HCT116 (cell line): ENCODE results near the gene MRPL41. TPM values are rescaled to one million over a fixed set of nuclear protein-coding genes. Genes with fewer than 3 reads are reported as not detected.

Source experiments
- ATAC-seq: fragments of 200-7000 bp; cut with Tn5 transposase; 2 replicates; pipeline ENCODE4 v1.9.1; 2020; ENCODE audit warnings: mild to moderate bottlenecking, moderate library complexity
- BruUV-seq: library from RNA; stranded (reverse); fragments of 400-500 nt; replicated peaks from 2 replicates; lab custom pipeline; 2021; lab: Mats Ljungman, UMichigan
- CTCF ChIA-PET: fragments of 300-600 bp; sonication (Branson Sonifier 250); formaldehyde crosslinking; loops from one replicate; lab custom pipeline; 2021; ENCODE audit warnings: antibody characterized with exemption; lab: Charles Lee
- POLR2A ChIA-PET: fragments of 300-600, 350-600 bp; sonication (Branson Sonifier 250); formaldehyde crosslinking; loops from one replicate; lab custom pipeline; 2021; ENCODE audit warnings: antibody characterized with exemption; lab: Charles Lee
- RAD21 ChIA-PET, 2 experiments: fragments of 300-600 bp; sonication (Branson Sonifier 250); formaldehyde crosslinking; loops; one replicate each; lab custom pipeline; 2023; ENCODE audit warnings: low total read pairs in 2 of 2; ENCODE audit not compliant: uncharacterized antibody in 2 of 2, unreplicated experiment in 2 of 2, low non-redundant PET in 1 of 2; lab: Charles Lee
- DNase-seq: peaks from one replicate; pipeline ENCODE4 v3.0.0-alpha.2; 2010; ENCODE audit warnings: low read depth, low spot score
- H2AFZ ChIP-seq: fragments of 200-600 bp; shearing (Covaris generic), sonication (generic); 2 replicates; pipeline ENCODE4 v1.6.1; 2017; ENCODE audit warnings: low read depth, mixed run types, mixed read lengths, antibody characterized with exemption, low read length; ENCODE audit not compliant: poor library complexity, severe bottlenecking
- H3K27ac ChIP-seq: 2 replicates; pipeline ENCODE4 v1.5.1; 2012; ENCODE audit warnings: low read depth, low read length
- H3K27me3 ChIP-seq: fragments of 200-600 bp; sonication (generic); 2 replicates; pipeline ENCODE4 v1.6.1; 2016; ENCODE audit warnings: mixed run types, low read length, mixed read lengths; ENCODE audit not compliant: insufficient read depth
- H3K36me3 ChIP-seq, 2 experiments: fragments of 200-500 bp in 1 of 2; fragments of 200-600 bp in 1 of 2; sonication (Bioruptor generic) in 1 of 2; sonication (generic) in 1 of 2; 2 replicates each; pipeline versions ENCODE4 v1.5.1 to v1.6.1; 2014 to 2016; ENCODE audit warnings: low read length in 2 of 2, inconsistent platforms in 1 of 2, mixed read lengths in 1 of 2, mixed run types in 1 of 2; ENCODE audit not compliant: insufficient read depth in 2 of 2, control insufficient read depth in 1 of 2
- H3K4me1 ChIP-seq, 2 experiments: fragments of 200-600 bp in 1 of 2; sonication (generic) in 1 of 2; 2 replicates each; pipeline versions ENCODE4 v1.5.1 to v1.6.1; 2012 to 2017; ENCODE audit warnings: low read length in 2 of 2, inconsistent platforms in 1 of 2, mild to moderate bottlenecking in 1 of 2, mixed read lengths in 1 of 2, mixed run types in 1 of 2, moderate library complexity in 1 of 2; ENCODE audit not compliant: insufficient read depth in 2 of 2, control insufficient read depth in 1 of 2
- H3K4me2 ChIP-seq: fragments of 200-600 bp; sonication (generic); 2 replicates; pipeline ENCODE4 v1.6.1; 2017; ENCODE audit warnings: mixed run types, low read length, mixed read lengths
- H3K4me3 ChIP-seq, 2 experiments: fragments of 200-600 bp in 1 of 2; sonication (generic) in 1 of 2; replicated peaks in 1 of 2; 2 replicates each; pipeline ENCODE4 v1.5.1; 2011 to 2016; ENCODE audit warnings: low read length in 2 of 2, control low read depth in 1 of 2, low read depth in 1 of 2, mild to moderate bottlenecking in 1 of 2, mixed read lengths in 1 of 2, mixed run types in 1 of 2
- H3K79me2 ChIP-seq: fragments of 200-600 bp; sonication (generic); 2 replicates; pipeline ENCODE4 v1.6.1; 2017; ENCODE audit warnings: mild to moderate bottlenecking, mixed run types, low read length, moderate library complexity, mixed read lengths; ENCODE audit not compliant: insufficient read depth
- H3K9ac ChIP-seq: fragments of 200-600 bp; sonication (generic); 2 replicates; pipeline ENCODE4 v1.6.1; 2016; ENCODE audit warnings: low read length, mixed read lengths
- H3K9me2 ChIP-seq: fragments of 200-600 bp; sonication (generic), shearing (Covaris generic); 2 replicates; pipeline ENCODE4 v1.6.1; 2017; ENCODE audit warnings: mixed run types, mild to moderate bottlenecking, moderate library complexity; ENCODE audit not compliant: insufficient read depth
- H3K9me3 ChIP-seq, 2 experiments: fragments of 200-500 bp in 1 of 2; fragments of 200-600 bp in 1 of 2; sonication (Bioruptor generic) in 1 of 2; sonication (generic) in 1 of 2; 2 replicates each; pipeline ENCODE4 v1.6.1; 2014 to 2017; ENCODE audit warnings: low read length in 2 of 2, mixed read lengths in 2 of 2, inconsistent platforms in 1 of 2, low read depth in 1 of 2, mild to moderate bottlenecking in 1 of 2, mixed run types in 1 of 2, moderate library complexity in 1 of 2; ENCODE audit not compliant: control insufficient read depth in 1 of 2, insufficient read depth in 1 of 2
- H4K20me1 ChIP-seq: fragments of 200-600 bp; sonication (generic), shearing (Covaris generic); 2 replicates; pipeline ENCODE4 v1.6.1; 2017; ENCODE audit warnings: mixed run types, mild to moderate bottlenecking, moderate library complexity; ENCODE audit not compliant: insufficient read depth
- ATF3 ChIP-seq: IDR thresholded peaks from 2 replicates; pipeline ENCODE4 v1.6.1; 2012
- CTCF ChIP-seq, 3 experiments: fragments of 200-600 bp in 1 of 3; sonication (generic) in 1 of 3; IDR thresholded peaks in 2 of 3; conservative IDR thresholded peaks in 1 of 3; 2 replicates each; pipeline ENCODE4 v1.5.1; 2012 to 2017; ENCODE audit warnings: low read depth in 2 of 3, low read length in 2 of 3, antibody characterized with exemption in 1 of 3, borderline replicate concordance in 1 of 3, control low read depth in 1 of 3, mild to moderate bottlenecking in 1 of 3, mixed read lengths in 1 of 3, mixed run types in 1 of 3, moderate library complexity in 1 of 3; ENCODE audit not compliant: insufficient read depth in 1 of 3
- ELF1 ChIP-seq: IDR thresholded peaks from 2 replicates; pipeline ENCODE4 v1.6.1; 2012; ENCODE audit warnings: low read depth, borderline replicate concordance
- EZH2 ChIP-seq: fragments of 200-600 bp; sonication (generic); IDR thresholded peaks from 2 replicates; pipeline ENCODE4 v1.6.1; 2017; ENCODE audit warnings: antibody characterized with exemption, mixed run types
- EZH2phosphoT487 ChIP-seq: fragments of 200-600 bp; IDR thresholded peaks from 2 replicates; pipeline ENCODE4 v1.6.1; 2018; ENCODE audit warnings: antibody characterized with exemption, borderline replicate concordance
- FOSL1 ChIP-seq: IDR thresholded peaks from 2 replicates; pipeline ENCODE4 v1.6.1; 2012; ENCODE audit warnings: low read depth
- JUND ChIP-seq: IDR thresholded peaks from 2 replicates; pipeline ENCODE4 v1.6.1; 2012
- MAX ChIP-seq: IDR thresholded peaks from 2 replicates; pipeline ENCODE4 v1.6.1; 2012
- POLR2A ChIP-seq: IDR thresholded peaks from 2 replicates; pipeline ENCODE4 v1.7.0; 2011; ENCODE audit warnings: borderline replicate concordance; ENCODE audit not compliant: insufficient read depth, insufficient read length; ENCODE audit errors: extremely low read depth
- POLR2AphosphoS5 ChIP-seq: IDR thresholded peaks from 2 replicates; pipeline ENCODE4 v1.6.1; 2011; ENCODE audit warnings: mild to moderate bottlenecking, low read depth, low read length, moderate library complexity
- SP1 ChIP-seq: IDR thresholded peaks from 2 replicates; pipeline ENCODE4 v1.6.1; 2012; ENCODE audit warnings: low read depth
- ZBTB33 ChIP-seq: IDR thresholded peaks from 2 replicates; pipeline ENCODE4 v1.6.1; 2011; ENCODE audit warnings: mild to moderate bottlenecking, low read length, moderate library complexity; ENCODE audit not compliant: insufficient replicate concordance; ENCODE audit errors: extremely low read depth
- ZFX ChIP-seq: fragments of 450-650 bp; IDR thresholded peaks from 2 replicates; pipeline ENCODE4 v1.6.1; 2017
- ZNF274 ChIP-seq: fragments of 200-500 bp; sonication (Bioruptor generic); IDR thresholded peaks from 2 replicates; pipeline ENCODE4 v1.6.1; 2014; ENCODE audit warnings: mild to moderate bottlenecking, low read depth, low read length, inconsistent platforms
- intact Hi-C: fragments of 100-400 bp; cut with micrococcal nuclease; formaldehyde crosslinking; loops from 2 replicates; pipeline ENCODE4 v1.10.0; 2022
- total RNA-seq: library from RNA; stranded (reverse); gene quantifications from one replicate; pipeline ENCODE4 v1.2.1, GENCODE V29; 2021; ENCODE audit not compliant: unreplicated experiment

The MRPL41 gene
- total RNA-seq, 1 experiment from 2014 or later = 69.5 TPM

- no peak overlapping the region for H3K4me3 ChIP-seq
- ChIA-PET POLR2A (no interaction called here), RAD21 (no interaction called here), CTCF (no interaction called here)
- no peaks in the 10 kb centered on the region for H3K27me3 ChIP-seq
- no peak overlapping the region for H3K4me2 ChIP-seq
- no peak for DNase-seq
- intact Hi-C loops = no loop called here
- H3K79me2 ChIP-seq = no peaks in the 10 kb centered on the region
- no peaks in the 10 kb centered on the region for H4K20me1 ChIP-seq
- no peaks in the 10 kb centered on the region for H3K9me3 ChIP-seq
- no peak for ATAC-seq
- no peaks in the 10 kb centered on the region for H3K36me3 ChIP-seq
- no peaks in the 10 kb centered on the region for H3K4me1 ChIP-seq
- H2AFZ ChIP-seq = no peak overlapping the region
- no peaks in the 10 kb centered on the region for H3K9me2 ChIP-seq
- TF ChIP-seq JUND (no peak), CTCF (IDR thresholded peaks at IDR 0.05 in 2 of 3, conservative IDR thresholded peaks at IDR 0.05 in 1 of 3; ENCODE audit: borderline replicate concordance in 1 of 3, insufficient read depth in 1 of 3, low read depth in 2 of 3, low read length in 2 of 3) (no peak), ZNF274 (no peak), MAX (no peak), SP1 (no peak), EZH2 (no peak)
- H3K9ac ChIP-seq = no peak overlapping the region
- no TSS peak for BruUV-seq
- H3K27ac ChIP-seq = no peak overlapping the region
Observed at GRCh38 chr9:137504432-137504777, 47.3 kb upstream of the MRPL41 start.

GRCh38 chr9:137505421-137506140, 46.1 kb upstream of the MRPL41 start:
- Histone ChIP-seq H3K27ac (no peak overlapping the region), H4K20me1 (no peaks in the 10 kb centered on the region), H3K9me3 (no peaks in the 10 kb centered on the region), H3K36me3 (no peaks in the 10 kb centered on the region), H3K9ac (no peak overlapping the region), H3K27me3 (no peaks in the 10 kb centered on the region), H3K79me2 (no peaks in the 10 kb centered on the region), H3K9me2 (no peaks in the 10 kb centered on the region), H3K4me2 (no peak overlapping the region), H3K4me3 (no peak overlapping the region), H2AFZ (no peak overlapping the region), H3K4me1 (no peaks in the 10 kb centered on the region)
- ChIA-PET CTCF (no interaction called here), POLR2A (no interaction called here), RAD21 (interaction anchor here in 1 of 2 experiments (0.7 kb wide), 1 partner anchor 219 kb away, joined by 3 read pairs; no protein-coding TSS in a partner anchor)
- no peak for ATAC-seq
- intact Hi-C loops = no loop called here
- no TSS peak for BruUV-seq
- DNase-seq = no peak
- TF ChIP-seq POLR2AphosphoS5 (no peak), ELF1 (no peak), EZH2 (no peak), SP1 (no peak), ZBTB33 (no peak), FOSL1 (no peak), POLR2A (no peak), ZFX (no peak), JUND (no peak), ATF3 (no peak), MAX (no peak), EZH2phosphoT487 (no peak)
